GM19328 (cell line): ENCODE results near the gene GRK6.
A peak's percentile ranks its signal among the peaks of the same experiment; 100 is the strongest.

Experiments
- ATAC-seq: cut with Tn5 transposase; IDR thresholded peaks from one replicate; pipeline ENCODE4 v1.9.1; 2021; ENCODE audit warnings: mild to moderate bottlenecking, moderate library complexity; ENCODE audit not compliant: unreplicated experiment

The GRK6 gene

DNA sequence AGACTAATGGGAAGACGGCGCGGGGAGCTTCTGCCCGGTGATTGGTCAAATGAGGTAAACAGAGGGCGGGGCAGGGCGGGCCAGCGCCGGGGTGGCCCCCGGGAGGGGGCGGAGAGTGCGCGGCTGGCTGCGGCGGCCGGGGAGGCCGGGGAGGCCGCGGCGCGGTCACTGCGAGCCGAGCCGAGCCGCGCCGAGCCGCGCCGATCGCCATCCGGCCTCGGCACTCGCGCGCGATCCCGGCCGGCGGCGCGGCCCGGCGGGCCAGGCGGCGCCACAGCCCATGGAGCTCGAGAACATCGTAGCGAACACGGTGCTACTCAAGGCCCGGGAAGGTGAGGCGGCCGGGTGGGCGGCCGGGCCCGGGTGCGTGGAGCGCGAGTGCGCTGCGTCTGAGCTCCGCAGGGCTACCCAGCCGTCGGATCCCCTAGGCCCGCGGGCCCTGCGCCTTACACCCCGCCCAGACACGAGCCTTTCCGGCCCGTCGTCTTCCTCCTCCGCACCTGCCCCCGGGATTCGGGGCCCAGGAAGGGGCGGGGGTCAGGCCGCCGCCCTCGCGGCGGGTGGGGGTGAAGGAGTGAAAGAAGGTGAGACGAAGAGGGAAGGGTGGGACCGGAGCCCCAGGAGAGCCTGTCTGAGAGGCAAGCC, at the start of gene GRK6:
GRK6 (plus strand) TSS at position 111 of the 645 bp plus-strand sequence; CDS start at position 281, 170 bp downstream.
- ATAC-seq = peak; percentile 8

DNA sequence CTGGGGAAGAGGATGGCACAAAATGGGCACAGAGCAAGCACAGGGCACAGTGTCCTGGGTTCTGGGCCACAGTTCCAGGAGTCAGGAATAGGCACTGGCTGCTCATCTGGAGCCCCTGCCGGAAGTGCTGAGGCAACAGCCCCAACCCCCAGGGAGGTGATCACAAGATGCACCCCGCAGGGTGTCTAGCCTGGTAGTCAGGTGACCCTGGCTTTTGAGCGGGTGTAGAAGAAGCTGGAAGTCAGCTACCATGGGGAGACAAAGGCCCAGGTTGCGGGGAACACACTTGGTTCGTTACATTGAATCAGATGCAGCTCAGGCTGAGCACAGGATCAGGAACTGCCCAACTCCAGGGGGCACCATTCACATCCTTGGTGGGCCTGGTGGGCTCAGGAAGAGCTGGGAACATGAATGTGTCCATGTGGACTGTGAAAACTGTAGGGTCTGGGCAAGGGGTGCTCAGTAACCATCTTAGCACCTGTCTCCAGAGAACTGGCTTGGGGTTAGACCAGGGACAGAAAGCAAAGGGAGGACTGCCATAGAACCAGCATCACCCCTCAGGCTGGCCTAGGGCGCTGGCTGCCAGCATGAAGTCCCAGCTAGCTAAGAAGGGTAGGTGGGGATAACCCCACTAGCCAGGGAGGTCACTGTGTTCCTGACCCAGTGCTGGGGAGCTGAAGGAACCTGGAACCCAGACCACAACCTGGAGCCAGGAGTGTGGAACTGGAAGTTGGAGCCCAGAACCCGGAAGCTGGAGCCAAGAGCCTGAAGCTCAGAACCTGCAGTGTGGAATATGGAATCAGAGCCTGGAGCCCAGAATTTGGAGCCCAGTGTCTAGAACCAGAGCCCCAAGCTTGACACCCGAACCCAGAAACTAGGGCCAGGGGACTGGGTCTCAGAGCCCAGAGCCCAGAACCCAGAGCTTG, 48.4 kb upstream of the GRK6 start:
- no peak for ATAC-seq

DNA sequence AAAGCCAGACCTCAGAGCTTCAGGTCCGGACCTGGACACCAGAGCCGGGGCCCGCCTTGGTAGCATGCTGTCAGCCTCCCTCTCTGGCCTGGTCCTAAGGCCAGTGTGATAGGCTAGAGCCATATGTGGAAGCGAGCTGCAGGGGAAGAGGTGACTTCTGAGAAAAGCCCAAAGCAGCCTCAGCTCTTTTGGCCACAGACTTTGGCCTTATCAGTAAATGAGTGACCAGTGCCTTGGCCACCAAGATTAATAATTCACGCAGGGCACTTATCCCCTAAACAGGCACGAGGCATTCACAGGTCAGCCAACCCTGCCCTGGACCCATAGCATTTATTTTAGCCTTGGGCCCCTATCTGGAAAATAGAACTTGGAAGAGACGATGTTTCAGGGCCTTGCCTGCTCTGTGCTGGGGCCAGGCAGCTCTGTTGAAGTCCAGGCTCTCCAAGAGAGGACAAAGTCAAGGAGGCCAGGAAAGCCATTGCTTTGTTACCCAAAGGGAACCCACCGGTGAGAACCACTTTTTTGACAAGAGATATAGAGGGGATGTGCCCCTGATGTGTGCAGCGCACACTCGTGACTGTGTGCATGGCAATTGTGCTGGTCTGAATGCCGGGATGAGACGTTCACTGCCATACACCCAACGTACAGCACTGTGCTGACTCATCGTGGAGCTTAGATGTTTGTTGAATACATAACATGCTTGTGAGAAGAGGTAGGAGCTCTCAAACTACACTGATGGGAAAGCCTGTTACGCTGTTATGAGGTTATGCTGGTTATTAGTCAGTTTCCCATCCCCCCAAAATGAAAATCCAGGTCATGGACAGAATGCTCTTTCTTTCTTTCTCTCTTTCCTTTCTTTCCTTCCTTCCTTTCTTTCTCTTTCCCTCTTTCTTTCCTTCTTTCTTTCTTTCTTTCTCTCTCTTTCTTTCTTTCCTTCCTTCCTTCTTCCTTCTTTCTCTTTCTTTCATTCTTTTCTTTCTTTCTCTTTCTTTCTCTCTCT, 47.3 kb upstream of the GRK6 start:
- ATAC-seq = no peak

DNA sequence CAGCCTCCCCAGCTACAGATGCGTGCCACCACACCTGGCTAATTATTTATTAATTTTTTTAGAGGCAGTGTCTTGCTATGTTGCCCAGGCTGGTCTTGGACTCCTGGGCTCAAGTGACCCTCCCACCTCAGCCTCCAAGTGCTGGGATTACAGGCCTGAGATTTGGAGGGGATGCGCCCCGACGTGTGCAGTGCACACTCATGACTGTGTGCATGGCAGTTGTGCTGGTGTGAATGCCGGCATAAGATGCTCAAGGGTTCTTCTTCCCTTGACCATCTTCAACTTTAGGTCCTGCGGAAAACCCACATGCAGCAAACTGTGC, 45.7 kb upstream of the GRK6 start:
- no peak for ATAC-seq

DNA sequence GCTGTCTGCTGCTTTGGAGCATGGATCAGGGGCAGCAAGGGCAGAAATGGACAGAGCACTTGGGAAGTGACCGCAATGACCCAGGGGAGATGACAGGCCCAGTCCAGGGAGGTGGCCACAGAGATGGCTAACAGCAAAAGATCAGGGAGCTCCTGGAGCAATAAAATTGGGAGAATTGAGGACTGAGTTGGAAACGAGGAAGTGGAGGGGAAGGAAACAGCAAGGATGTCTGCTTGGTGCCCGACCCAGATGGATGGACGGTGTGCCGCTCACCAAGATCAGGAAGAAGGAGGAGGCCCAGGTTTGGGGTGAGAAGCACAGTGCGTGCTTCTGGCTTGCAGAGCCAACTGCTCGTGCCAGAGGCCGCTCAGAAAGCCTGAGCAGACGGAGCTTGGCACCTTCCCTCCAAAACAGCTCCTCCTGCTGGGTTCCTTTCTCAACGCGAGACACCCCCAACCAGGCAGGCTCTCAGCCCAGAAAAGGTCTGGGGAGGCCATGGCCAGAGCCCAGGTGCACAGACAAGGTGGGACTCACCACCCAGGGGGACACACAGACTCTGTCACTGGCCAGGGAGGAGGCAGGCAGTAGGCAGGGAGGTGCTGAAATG, 44.0 kb upstream of the GRK6 start:
- ATAC-seq = no peak

DNA sequence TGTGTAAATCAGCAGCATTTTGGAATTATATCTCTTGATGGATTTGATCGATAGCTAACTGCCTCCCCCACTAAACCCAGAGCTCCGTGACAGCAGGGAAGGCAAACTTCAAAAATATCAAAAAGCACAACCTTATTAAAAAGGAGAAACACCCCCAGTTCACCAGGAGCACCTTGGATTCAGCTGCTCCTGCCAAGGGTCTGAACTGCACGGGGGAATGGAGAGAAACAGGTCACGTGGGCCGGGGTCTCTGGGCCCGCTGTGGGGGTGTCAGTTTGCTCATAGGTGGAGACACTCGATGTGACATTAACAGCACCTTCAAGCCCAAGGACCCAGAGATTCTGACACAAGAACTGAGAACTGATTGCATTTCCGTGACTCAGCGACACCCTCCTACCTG, 43.3 kb upstream of the GRK6 start:
- no peak for ATAC-seq

DNA sequence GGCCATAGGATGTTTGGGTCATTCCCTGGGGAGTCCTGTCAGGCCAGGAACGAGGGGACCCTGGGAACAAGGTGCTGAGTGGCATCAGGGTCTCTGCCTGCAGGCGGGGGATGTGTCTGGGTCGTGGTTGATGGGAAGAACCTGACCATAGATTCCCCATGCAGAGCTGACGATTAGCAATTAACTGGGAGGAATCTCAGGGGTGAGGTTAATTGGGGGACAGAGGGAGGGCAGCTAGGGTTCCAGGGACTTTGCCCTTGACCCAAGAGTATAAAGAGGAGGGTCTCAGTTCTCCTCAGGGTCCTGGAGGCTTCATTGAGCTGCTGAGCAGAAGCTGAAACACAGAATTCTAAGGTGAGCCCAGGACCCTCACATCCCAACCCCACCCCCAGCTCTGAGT, 42.3 kb upstream of the GRK6 start, which contains the start of gene SLC34A1:
SLC34A1 (plus strand) TSS at position 301 of the 400 bp plus-strand sequence. CDS start 1,308 bp downstream, outside the sequence.
- ATAC-seq = no peak

DNA sequence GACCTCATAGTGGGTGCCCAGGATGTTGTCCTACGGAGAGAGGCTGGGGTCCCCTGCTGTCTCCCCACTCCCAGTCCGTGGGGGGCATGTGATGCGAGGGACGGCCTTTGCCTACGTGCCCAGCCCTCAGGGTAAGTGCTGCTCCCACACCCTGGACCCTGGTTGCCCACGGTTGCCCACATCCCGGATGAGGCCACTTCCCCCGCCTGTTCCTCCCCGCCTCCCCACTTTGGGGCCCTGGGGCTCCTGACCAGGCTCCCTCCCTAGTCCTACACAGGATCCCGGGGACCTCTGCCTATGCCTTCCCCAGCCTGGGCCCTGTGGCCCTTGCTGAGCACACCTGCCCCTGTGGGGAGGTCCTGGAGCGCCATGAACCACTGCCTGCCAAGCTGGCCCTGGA, 40.8 kb upstream of the GRK6 start:
- ATAC-seq = no peak

DNA sequence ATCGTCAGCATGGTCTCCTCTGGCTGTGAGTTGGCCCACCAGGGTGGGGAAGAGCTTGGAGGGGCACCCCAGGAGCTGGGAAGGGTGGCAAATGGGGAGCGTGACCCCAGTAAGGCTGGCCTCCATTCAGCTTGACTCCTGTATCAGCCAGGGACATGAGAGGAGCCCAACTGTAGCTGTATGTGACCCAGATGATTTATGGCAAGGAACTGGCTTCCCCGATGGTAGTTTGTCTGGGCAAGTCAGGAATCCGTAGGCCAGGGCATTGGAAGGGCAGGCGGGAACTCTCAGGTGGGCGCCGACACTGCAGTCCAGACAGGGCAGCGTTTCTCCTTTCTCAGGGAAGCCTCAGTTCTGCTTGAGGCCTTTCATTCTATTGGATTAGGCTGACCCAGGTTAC, 39.9 kb upstream of the GRK6 start:
- no peak for ATAC-seq

DNA sequence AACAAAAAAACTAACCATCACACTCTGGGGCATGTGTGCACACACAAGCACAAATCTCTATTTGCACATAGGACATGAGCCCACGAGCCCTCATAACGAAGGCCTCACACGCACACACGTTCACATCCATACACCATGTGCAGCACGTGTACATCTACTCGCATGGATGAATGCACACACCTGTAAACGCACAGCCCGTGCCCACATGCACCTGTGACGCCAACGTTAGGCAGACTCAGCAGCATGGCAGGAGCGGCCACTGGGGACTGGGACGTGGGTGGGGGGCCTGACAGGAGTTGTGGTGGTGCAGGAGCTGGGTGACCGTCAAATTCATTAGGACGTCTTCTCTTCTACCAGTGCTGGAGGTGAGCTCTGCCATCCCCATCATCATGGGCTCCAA, 39.1 kb upstream of the GRK6 start:
- no peak for ATAC-seq

DNA sequence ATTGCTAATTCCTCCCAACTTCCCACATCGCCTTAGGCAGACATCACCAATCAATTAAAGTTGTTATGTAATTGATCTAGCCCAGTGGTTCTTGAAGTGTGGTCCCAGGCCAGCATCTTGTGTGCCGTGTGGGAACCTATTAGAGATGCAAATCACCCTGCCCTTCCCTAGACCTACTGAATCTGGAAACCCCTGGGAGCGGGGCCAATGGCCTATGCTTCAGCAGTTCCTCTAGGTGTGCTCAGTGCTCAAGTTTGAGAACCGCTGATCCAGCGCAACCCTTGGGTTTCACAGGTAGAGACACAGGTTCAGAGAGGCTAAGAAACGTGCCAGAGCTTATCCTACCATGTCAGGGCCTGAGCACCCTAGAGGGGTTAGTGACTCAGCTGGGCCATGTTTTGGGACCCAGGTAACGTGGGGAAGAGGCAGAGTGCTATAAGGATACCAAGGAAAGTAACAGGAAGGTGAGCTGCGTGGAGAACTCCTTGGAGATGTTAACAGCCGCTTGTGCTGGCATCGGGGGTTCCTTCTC, 37.9 kb upstream of the GRK6 start:
- no peak for ATAC-seq

DNA sequence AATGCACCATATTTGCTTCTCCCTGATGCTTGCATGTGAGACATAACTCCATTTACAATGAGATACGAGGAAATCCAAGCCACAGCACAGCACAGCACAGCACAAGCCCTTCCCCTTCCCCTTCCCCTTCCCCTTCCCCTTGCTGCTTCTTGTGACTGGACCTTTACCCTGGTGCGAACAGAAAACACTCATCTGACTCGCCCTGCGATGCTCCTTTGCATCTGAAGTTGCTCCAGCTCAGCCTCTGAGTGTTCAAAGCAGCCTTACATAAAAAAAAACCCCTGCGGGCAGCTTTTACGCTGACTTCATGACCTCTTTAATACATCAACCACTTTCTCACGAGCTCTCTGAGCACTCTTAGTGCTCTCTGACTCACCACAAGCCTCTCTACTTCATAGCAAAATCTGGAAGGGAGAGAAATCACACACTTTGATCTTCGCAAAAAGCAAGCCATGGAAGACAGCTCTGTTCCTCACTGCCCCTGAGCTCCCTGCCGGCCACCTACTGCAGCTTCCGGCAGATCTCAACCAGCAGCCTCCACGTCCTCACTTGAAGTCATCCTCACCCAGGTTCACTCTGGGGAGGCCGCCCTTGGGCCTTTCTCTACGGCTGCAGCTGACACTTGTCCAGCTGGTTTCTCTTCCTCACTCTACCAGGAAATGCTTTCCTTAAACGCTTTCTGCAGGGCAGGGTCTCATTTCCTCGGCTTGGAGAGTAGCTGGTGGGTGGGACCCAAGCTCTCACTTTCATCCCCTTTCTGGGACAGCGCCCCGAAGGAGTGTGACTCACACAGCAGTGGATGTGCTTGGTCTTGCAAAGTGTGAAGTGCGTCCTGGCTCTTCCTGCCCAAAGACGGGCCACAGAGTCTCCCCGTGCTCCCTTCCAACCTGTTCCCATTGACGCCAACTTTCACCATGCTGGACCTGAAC, 37.0 kb upstream of the GRK6 start:
- no peak for ATAC-seq

DNA sequence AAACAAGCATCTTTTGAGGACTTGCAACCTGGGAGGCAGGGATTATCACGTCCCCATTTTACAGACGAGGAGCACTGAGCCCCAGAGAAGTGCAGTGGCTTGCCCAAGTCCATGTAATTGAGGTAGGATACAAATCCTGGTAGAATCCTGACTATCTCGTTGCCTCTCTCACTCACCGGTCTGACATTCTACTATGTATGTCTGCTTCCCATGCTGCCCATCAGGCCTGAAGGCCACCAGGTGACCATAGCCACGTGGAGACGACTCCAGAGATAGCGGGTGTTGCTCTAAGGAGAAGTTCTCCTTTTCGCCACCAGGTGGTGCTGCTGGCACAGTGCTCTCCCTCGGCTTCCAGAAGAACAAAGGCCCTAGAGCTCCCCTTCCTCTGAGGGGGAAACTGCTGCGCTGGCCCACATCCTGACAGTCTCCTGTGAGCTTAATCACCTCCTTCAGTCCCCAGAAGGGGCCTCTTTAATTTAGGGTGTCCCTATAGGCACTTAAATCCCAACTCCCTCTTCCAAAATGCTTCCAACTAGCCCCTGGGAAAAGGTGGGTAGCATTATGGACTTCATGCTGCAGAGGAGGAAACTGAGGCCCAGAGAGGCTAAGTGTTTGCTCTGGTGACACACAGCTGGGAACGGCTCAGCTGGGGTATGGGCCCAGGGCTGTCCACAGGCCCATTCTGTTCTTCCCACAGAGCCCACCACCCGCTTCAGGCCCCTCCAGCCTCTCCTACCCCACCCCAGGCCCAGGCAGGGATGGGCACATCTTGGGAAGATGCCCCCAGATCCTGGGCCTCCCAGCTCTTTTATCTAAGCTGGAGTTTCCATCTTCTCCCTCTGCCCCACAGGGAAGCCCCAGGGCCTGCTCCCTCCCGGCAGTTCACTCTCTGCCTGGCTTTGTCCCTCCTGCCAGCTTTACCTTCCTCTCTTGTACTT, 35.8 kb upstream of the GRK6 start:
- ATAC-seq = no peak

DNA sequence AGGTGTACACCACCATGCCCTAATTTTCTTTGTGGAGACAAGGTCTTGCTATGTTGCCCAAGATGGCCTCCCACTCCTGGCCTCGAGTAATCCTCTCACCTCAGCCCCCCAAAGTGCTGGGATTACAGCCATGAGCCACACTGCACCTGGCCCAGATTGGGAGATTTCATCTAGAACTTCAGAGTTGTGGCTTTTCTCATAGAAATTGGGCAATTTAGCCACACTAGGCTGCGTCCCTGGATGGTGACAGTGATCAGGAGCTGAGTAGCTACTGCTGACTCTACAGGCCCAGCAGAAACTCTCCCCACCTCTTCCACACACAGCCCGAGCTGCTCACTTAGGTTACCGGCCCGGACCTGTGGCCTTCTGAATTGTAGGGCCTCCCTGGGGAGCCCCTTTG, 33.7 kb upstream of the GRK6 start:
- no peak for ATAC-seq

DNA sequence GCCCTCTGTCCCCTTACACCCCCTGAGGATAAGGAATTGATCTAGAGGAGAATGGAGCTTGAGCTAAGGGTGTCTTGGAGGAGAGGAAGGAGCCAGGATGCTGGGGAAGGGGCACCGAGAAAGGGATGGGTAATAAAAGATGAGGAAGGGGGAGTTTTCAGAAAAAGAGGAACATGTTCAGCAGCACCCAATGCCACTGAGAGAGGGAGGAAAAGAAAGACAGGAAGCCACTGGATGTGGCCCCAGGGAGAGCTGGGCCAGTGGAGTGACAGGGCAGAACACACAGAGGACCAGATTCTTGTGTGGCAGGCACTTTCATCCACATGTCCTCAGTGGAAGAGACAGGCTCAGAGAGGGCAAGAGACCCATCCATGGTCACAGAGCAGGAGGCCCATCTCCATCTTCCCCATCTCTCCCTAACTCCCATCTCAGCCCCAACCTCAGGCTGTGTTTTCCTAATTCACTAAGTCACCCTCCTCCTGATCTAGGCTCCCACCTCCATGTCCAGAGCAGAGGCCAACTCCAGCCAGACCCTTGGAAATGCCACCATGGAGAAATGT, 33.2 kb upstream of the GRK6 start:
- no peak for ATAC-seq

DNA sequence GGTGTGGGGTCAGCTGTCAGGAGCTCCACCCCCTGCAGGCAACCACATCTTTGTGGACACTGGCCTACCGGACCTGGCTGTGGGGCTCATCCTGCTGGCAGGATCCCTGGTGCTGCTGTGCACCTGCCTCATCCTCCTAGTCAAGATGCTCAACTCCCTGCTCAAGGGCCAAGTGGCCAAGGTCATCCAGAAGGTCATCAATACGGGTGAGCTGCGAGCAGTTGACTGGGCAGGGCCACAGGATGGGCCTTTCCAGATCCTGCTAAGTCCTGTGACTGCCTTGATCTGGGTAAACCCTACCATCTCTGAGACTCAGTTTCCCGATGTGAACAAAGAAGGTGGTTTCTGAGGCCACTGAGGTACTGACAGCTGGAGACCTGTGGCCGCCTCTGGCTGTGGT, 32.5 kb upstream of the GRK6 start:
- ATAC-seq = no peak

DNA sequence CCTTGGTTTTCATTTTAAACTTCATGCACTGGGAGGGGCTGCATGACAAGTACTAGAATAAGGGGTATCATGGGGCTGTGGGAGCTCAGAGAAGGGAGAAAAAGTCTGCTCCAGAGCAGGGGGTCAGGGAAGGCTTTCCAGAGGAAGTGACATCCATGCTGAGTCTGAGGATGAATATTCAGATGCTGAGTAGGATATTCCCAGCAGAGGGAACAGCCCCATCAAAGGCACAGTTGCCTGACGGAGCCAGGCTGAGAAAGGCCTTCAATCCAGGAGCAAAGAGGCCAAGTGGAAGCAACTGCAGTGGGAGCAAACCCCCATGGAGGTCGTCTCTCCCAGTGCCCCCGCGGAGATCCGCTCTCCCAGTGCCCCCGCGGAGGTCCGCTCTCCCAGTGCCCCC, 30.4 kb upstream of the GRK6 start:
- no peak for ATAC-seq

DNA sequence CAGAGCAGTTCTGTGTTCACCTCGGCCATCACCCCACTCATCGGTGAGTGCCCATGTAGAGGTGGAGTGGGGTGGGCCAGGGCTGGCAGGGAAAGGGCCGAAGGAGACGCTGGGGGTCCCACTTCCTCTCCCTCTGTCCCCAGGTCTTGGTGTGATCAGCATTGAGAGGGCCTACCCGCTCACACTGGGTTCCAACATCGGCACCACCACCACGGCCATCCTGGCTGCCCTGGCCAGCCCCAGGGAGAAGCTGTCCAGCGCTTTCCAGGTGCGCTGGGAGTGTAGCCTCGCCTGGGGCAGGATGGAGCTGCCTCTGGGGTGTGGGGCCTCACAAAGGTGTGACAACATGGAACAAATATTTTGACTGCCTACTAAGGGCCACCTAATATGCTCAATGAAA, 29.7 kb upstream of the GRK6 start:
- ATAC-seq = no peak
